ENCODE data around the gene VWA5A.
A peak's percentile ranks its signal among the peaks of the same experiment; 100 is the strongest.

Gene VWA5A

DNA sequence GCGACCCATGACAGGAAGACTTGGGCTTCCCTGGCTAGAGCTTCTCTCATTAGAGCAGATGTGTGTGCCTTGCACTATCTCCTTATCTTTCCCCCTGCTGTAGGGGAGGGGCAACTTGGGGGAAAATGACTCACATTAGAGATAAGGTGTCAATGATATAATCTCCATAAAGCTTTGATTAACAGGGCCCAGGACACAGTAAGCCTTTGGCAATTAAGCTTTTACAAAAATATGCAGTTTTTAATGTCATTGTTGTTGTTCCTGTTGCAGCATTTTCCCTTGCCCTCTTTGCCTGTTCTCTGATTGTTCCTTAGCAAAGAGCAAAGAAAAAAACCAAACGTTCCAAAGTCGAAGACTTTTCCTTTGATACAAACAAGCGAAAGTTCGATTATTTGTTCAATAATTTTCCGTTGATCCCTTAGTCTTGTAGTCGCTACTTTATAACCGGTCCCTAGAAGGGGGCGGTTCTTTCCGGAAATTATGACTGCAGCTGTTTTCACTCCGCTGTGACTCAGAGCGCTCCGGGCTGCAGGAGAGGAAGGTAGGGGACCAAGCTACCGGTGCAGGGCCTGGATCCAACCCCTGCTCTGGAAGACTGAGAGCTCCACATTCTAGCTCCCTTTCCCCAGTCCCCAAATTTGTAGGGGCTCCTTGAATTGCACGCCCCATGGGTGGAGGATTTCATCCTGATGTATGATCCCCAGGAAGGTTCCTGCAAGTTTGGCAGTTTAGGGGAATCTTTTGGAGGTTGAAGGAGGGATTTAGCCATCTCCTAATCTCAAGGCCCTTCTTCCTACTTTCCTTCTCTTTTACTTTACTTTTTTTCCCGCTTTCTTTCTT lies at the start of gene VWA5A:
TSS of gene VWA5A (plus strand) at position 509 of the 840 bp plus-strand sequence. CDS start 2,062 bp downstream, outside the sequence.
- Histone ChIP-seq H2AFZ (ENCODE audit: low read depth, low read length) (peak within 1 kb of the TSS; percentile 92), H3K36me3 (ENCODE audit: insufficient read depth, low read length) (no peaks in the 10 kb centered on the region), H3K4me3 (ENCODE audit: low read length) (peak within 1 kb of the TSS; percentile 97), H3K9me3 (ENCODE audit: low read length) (no peaks in the 10 kb centered on the region), H3K27me3 (ENCODE audit: insufficient read depth, low read length) (no peaks in the 10 kb centered on the region), H3K4me1 (ENCODE audit: insufficient read depth, low read length) (peaks cover 11% of the 10 kb centered on the region)

DNA sequence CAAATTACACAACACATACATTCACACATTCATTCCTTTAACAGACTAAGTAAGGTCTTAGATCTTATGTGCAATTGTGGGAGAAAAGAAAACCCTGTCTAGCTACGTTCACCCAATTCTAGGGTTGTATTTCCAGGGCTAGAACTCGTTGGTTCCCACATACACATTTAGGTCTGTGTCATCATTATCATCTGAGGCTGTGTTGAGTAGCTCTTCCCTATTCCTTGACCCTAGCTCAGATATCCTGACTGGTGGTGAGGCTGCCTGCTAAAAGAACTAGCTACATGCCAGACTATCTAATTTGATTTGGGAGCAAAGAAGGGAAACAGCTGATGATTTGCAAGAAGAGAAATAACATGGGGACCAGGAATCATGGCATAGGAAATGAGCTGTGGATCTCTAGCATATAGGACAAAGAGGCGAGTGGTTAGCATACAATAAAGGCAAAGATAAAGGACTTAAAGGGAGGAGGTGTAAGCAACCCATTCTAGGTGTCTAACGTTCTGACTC lies 46.6 kb upstream of the VWA5A start:
- Histone ChIP-seq H3K27me3 (ENCODE audit: insufficient read depth, low read length) (peaks cover 5% of the 10 kb centered on the region), H3K4me3 (ENCODE audit: low read length) (no peak overlapping the region), H3K4me1 (ENCODE audit: insufficient read depth, low read length) (no peaks in the 10 kb centered on the region), H2AFZ (ENCODE audit: low read depth, low read length) (no peak overlapping the region), H3K36me3 (ENCODE audit: insufficient read depth, low read length) (no peaks in the 10 kb centered on the region), H3K9me3 (ENCODE audit: low read length) (no peaks in the 10 kb centered on the region)

DNA sequence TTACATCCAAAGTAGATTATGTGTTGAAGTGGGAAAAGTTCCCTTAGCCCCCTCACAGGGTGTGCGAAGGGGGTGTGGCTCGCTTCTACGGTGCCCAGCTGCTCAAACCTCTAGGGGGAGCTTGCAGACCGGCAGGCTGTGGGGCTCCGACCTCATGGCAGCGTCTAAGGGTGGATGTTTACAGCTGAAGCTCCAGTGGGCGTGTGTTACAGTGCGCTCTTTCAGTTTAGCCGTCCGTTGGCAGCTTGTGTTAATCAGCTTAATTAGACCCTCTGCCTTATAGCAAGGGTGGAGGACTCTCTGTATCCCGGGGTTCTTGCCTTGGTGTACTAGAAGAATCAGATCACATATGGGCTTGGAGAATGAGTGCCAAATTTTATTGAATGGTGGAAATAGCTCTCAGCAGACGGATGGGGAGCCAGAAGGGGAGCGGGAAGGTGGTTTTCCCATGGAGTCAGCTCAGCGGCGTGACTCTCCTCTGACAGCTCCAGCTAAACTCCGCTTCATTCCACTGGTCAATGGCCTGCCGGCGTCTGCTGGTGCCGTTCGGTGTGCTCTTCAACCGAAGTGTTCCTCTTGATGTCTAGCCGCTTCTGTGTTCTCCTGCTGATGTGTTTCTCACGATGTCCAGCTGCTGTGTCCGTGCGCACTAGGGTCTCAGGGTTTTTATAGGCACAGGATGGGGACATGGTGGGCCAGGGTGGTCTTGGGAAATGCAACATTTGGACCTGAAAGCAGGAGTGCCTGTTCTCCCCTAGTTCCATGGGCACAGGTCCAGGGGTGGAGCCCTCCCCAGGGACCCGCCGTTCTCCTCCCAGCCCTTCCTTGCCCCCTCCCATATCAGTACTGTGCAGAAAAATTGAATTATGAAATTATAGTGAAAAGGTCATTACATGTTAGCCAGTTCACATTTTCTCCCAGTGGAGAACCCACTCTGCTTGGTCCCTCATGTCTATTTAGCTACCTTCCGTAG lies 45.5 kb upstream of the VWA5A start:
- Histone ChIP-seq H2AFZ (ENCODE audit: low read depth, low read length) (no peak overlapping the region), H3K27me3 (ENCODE audit: insufficient read depth, low read length) (peaks cover 5% of the 10 kb centered on the region), H3K4me1 (ENCODE audit: insufficient read depth, low read length) (no peaks in the 10 kb centered on the region), H3K36me3 (ENCODE audit: insufficient read depth, low read length) (no peaks in the 10 kb centered on the region), H3K9me3 (ENCODE audit: low read length) (no peaks in the 10 kb centered on the region), H3K4me3 (ENCODE audit: low read length) (no peak overlapping the region)

DNA sequence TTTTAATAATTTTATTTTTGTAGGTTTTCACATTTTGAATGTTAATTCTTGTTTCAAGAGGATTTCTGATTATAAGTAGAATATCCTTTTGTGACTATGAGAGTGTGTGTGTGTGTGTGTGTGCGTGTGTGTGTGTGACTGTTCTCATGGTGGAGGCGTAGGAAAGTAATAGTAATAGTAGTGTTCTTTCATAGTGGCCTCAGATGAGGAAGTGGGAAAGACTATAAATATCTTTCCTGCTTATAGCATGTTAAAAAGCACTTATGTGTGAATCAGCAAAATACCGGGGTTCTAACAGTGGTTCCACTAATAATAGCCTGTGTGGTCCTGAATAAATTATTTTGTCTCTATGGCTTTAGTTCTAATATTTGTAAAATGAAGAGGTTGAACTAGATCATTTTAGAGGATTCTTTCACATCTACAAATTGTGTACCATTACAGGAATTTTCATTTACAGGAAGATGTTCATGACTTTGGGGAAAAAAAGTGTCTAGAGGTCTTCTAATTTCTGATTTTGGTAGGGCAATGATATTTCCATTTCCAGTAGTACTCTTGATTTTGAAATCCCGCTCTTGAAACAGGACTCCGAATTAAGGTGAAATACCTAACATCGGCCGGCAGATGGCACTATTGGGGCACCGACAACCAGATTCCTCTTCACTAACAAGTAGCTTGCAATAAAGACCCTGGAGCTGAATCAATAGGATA lies 44.2 kb upstream of the VWA5A start:
- no peaks in the 10 kb centered on the region for H3K9me3 ChIP-seq (ENCODE audit: low read length)
- H3K27me3 ChIP-seq (ENCODE audit: insufficient read depth, low read length): peaks cover 5% of the 10 kb centered on the region
- H3K36me3 ChIP-seq (ENCODE audit: insufficient read depth, low read length): no peaks in the 10 kb centered on the region
- no peak overlapping the region for H2AFZ ChIP-seq (ENCODE audit: low read depth, low read length)
- H3K4me1 ChIP-seq (ENCODE audit: insufficient read depth, low read length): no peaks in the 10 kb centered on the region
- no peak overlapping the region for H3K4me3 ChIP-seq (ENCODE audit: low read length)

DNA sequence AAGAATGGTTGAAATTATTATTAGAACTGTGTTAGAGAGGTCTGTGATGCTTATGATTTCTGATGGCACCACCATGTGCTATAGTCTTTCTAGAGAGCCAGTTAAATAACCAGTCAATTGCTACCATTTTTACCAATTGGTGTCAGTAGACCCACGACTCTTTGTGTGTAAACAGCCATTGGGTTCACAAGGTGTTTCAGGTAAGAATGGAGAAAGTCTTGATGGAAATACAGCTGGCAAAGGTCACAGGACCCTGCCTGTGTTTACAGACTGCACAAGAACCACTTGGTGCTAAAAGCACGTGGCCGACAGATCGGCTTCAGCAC lies 43.7 kb upstream of the VWA5A start:
- no peak overlapping the region for H2AFZ ChIP-seq (ENCODE audit: low read depth, low read length)
- no peaks in the 10 kb centered on the region for H3K9me3 ChIP-seq (ENCODE audit: low read length)
- no peaks in the 10 kb centered on the region for H3K36me3 ChIP-seq (ENCODE audit: insufficient read depth, low read length)
- H3K4me1 ChIP-seq (ENCODE audit: insufficient read depth, low read length): no peaks in the 10 kb centered on the region
- H3K27me3 ChIP-seq (ENCODE audit: insufficient read depth, low read length): peaks cover 5% of the 10 kb centered on the region
- H3K4me3 ChIP-seq (ENCODE audit: low read length): no peak overlapping the region

GRCh38 chr11:124072147-124072546 lies 43.1 kb upstream of the VWA5A start:
- no peak overlapping the region for H2AFZ ChIP-seq (ENCODE audit: low read depth, low read length)
- no peak overlapping the region for H3K4me3 ChIP-seq (ENCODE audit: low read length)
- no peaks in the 10 kb centered on the region for H3K9me3 ChIP-seq (ENCODE audit: low read length)
- no peaks in the 10 kb centered on the region for H3K4me1 ChIP-seq (ENCODE audit: insufficient read depth, low read length)
- no peaks in the 10 kb centered on the region for H3K36me3 ChIP-seq (ENCODE audit: insufficient read depth, low read length)
- peaks cover 5% of the 10 kb centered on the region for H3K27me3 ChIP-seq (ENCODE audit: insufficient read depth, low read length)

DNA sequence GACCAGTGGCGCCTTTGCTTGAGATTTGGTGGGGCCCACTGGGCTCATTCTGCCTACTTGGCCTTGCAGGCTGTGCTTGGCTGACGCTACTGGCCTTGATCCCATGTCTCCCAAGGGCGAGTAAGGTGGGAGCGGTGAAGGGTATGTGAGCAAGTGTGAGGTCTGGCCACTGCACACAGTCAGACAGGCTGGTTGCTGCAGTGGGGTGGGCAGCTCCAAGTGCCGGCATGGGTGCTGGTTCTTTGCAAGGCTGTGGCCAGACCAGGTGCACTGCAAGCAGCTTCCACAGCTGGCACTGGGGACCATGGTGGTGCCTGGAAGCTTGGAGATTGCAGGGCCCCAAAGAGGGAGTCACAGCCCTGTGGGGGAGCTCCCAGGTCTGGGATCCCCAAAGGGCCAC lies 40.7 kb upstream of the VWA5A start:
- H3K27me3 ChIP-seq (ENCODE audit: insufficient read depth, low read length): no peaks in the 10 kb centered on the region
- H2AFZ ChIP-seq (ENCODE audit: low read depth, low read length): no peak overlapping the region
- no peaks in the 10 kb centered on the region for H3K4me1 ChIP-seq (ENCODE audit: insufficient read depth, low read length)
- H3K4me3 ChIP-seq (ENCODE audit: low read length): no peak overlapping the region
- no peaks in the 10 kb centered on the region for H3K36me3 ChIP-seq (ENCODE audit: insufficient read depth, low read length)
- H3K9me3 ChIP-seq (ENCODE audit: low read length): no peaks in the 10 kb centered on the region

DNA sequence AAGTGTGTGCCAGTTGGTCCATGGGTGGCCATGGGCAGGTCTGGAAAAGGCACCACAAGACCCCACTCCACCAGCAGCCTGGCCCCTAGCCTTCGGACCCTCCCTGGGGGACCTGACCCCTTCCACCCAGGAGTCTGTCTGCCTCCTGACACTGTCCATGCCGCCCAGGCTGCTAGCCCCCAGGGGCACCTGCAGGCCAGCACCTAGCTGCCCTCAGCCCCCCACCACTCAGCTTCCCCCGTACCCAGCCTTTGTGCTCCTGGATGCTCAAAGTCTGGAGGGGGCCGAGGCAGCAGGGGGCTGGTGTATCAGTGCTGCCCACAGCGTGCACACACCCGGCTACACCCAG lies 39.8 kb upstream of the VWA5A start:
- H3K4me3 ChIP-seq (ENCODE audit: low read length): no peak overlapping the region

DNA sequence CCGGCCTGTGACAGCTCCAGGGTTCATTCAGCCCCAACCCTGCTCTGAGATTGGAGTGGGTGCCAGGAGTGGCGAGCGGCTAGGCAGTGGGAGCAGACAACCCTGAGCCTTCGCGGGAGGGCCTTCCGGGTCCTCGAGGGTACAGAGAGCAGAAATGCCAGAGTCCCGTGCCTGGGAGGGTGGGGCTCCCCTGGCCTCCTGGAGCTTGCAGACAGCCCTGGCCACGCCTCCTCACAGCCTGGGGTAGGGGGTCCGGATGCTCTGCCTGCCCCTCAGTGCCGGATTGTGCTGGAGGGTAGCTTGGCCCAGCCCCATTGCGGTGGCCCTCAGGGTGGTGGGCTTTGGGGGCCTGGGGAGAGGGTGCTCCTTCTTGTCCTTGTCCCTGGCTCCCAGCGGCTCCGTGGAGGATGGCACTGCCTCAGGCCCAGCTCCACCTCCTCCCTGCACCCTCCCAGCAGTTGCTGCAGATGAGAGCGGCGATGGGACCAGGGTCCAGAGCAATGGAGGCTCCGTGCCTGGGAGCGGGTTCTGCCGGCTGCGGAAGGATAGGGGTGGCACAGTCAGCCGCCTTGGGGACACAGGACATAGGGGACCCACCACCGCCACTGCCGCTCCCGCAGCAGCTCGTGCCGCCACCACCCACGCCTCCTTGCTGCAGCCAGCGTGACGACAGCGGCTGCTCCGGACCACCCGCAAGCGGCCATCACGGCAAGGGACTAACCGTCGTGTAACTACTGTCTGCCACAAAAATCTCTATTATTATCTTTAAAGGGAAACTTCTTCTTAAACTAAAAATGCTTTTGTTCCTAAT lies 39.2 kb upstream of the VWA5A start:
- no peaks in the 10 kb centered on the region for H3K27me3 ChIP-seq (ENCODE audit: insufficient read depth, low read length)
- H3K9me3 ChIP-seq (ENCODE audit: low read length): no peaks in the 10 kb centered on the region
- no peak overlapping the region for H2AFZ ChIP-seq (ENCODE audit: low read depth, low read length)
- no peak overlapping the region for H3K4me3 ChIP-seq (ENCODE audit: low read length)
- no peaks in the 10 kb centered on the region for H3K36me3 ChIP-seq (ENCODE audit: insufficient read depth, low read length)
- no peaks in the 10 kb centered on the region for H3K4me1 ChIP-seq (ENCODE audit: insufficient read depth, low read length)

More for the DNA sequence above, 39.8 kb upstream of the VWA5A start:
- Histone ChIP-seq H3K27me3 (ENCODE audit: insufficient read depth, low read length) (no peaks in the 10 kb centered on the region), H3K9me3 (ENCODE audit: low read length) (no peaks in the 10 kb centered on the region), H3K36me3 (ENCODE audit: insufficient read depth, low read length) (no peaks in the 10 kb centered on the region), H2AFZ (ENCODE audit: low read depth, low read length) (no peak overlapping the region), H3K4me1 (ENCODE audit: insufficient read depth, low read length) (no peaks in the 10 kb centered on the region)

DNA sequence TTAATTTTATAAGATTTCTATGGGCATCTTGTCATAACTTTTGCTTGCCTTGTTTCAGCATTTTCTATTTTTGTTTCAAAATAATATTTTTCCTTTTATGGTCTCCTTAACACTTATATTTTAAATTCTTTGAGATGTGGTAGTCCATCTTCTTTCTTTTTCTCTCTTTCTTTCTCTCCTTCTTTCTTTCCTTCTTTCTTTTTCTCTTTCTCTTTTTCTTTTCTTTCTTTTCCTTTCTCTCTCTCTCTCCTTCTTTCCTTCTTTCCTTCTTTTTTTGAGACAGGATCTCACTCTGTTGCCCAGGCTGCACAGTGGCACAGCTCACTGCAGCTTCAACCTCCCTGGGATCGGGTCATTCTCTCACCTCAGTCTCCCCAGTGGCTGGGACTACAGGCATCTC lies 38.0 kb upstream of the VWA5A start:
- H3K4me3 ChIP-seq (ENCODE audit: low read length): no peak overlapping the region
- H3K36me3 ChIP-seq (ENCODE audit: insufficient read depth, low read length): no peaks in the 10 kb centered on the region
- no peaks in the 10 kb centered on the region for H3K9me3 ChIP-seq (ENCODE audit: low read length)
- no peak overlapping the region for H2AFZ ChIP-seq (ENCODE audit: low read depth, low read length)
- no peaks in the 10 kb centered on the region for H3K4me1 ChIP-seq (ENCODE audit: insufficient read depth, low read length)
- no peaks in the 10 kb centered on the region for H3K27me3 ChIP-seq (ENCODE audit: insufficient read depth, low read length)

DNA sequence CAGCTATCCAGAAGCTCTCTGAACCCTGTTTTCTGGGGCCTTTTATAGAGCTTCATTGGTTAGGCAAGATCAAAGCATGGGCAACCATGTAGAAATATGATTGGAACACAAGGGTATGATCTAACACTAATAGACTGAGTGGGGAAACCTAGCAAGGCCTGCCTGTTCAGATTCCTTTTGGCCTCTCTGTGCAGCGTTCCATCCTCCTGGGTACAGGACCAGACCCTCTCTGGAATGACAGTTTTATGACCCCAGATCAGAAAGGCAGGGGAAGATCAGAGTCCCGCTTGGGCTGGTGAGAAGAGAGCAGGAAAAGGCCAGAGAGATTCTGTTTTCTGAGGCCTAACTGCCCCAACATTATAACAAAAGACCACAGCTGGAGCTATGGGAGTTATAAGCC lies 36.7 kb upstream of the VWA5A start:
- Histone ChIP-seq H3K27me3 (ENCODE audit: insufficient read depth, low read length) (no peaks in the 10 kb centered on the region), H2AFZ (ENCODE audit: low read depth, low read length) (no peak overlapping the region), H3K4me3 (ENCODE audit: low read length) (no peak overlapping the region), H3K9me3 (ENCODE audit: low read length) (no peaks in the 10 kb centered on the region), H3K4me1 (ENCODE audit: insufficient read depth, low read length) (no peaks in the 10 kb centered on the region), H3K36me3 (ENCODE audit: insufficient read depth, low read length) (no peaks in the 10 kb centered on the region)

DNA sequence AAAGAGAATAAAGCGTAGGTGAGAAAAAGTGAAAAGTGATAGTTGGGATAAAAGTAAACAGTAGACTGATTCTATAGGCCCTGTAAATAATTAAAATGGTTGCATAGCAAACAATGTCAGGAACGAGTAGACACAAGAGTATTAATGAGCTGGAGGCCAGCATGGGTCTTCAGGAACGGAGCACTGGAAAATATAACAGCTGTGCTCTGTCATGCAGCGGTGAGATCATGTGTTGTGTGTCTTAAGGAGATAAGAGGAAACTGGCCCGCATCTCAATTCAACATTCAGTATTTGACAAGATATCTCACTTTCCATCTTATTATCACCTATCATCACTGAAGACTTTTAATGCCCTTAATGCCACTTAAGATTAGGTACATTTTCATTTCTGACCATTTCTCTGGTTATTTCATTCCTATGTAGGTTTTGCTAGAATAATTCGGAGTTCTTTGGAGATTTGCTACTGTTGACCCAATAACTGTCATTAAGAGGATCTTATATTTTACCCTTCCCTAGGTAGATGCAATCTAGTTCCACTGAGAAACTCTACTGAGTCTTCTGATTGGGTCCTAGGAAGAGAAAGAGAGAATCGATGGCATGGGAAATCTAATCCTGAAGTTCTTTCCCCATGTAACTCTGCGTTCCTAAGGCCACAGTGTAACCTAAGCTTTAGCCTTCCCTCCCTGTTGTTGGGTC lies 35.5 kb upstream of the VWA5A start:
- no peaks in the 10 kb centered on the region for H3K36me3 ChIP-seq (ENCODE audit: insufficient read depth, low read length)
- H2AFZ ChIP-seq (ENCODE audit: low read depth, low read length): no peak overlapping the region
- H3K27me3 ChIP-seq (ENCODE audit: insufficient read depth, low read length): no peaks in the 10 kb centered on the region
- H3K9me3 ChIP-seq (ENCODE audit: low read length): no peaks in the 10 kb centered on the region
- H3K4me3 ChIP-seq (ENCODE audit: low read length): no peak overlapping the region
- H3K4me1 ChIP-seq (ENCODE audit: insufficient read depth, low read length): no peaks in the 10 kb centered on the region

All from neuron (in vitro differentiated cells).